ENCODE data around the gene TRIM17.
A peak's percentile ranks its signal among the peaks of the same experiment; 100 is the strongest.
"Not testable (repeated sequence)": the region's sequence is repeated elsewhere in the genome, so short reads cannot be mapped to it uniquely, and the experiment has no call there.

TRIM17 gene

DNA sequence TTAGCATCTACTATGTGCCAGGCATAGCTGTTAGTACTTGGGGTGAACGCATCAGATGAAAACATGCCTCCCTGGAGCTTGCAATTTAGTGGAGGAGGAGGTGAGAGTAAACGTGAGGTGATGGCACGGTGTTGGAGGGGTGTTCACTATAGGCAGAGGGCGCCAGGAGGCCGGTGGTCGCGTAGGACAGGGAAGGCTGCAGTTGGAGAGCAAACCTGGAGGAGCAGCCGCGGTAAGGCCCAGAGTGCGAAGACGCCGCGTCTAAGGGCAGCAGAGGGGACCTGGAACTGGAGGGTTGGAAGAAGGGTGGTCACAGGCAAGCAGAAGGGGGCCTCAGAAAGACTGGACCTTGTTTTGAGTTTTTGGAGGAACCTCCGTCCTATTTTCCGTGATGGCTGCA lies 30.2 kb upstream of the TRIM17 start:
- no peak for DNase-seq

DNA sequence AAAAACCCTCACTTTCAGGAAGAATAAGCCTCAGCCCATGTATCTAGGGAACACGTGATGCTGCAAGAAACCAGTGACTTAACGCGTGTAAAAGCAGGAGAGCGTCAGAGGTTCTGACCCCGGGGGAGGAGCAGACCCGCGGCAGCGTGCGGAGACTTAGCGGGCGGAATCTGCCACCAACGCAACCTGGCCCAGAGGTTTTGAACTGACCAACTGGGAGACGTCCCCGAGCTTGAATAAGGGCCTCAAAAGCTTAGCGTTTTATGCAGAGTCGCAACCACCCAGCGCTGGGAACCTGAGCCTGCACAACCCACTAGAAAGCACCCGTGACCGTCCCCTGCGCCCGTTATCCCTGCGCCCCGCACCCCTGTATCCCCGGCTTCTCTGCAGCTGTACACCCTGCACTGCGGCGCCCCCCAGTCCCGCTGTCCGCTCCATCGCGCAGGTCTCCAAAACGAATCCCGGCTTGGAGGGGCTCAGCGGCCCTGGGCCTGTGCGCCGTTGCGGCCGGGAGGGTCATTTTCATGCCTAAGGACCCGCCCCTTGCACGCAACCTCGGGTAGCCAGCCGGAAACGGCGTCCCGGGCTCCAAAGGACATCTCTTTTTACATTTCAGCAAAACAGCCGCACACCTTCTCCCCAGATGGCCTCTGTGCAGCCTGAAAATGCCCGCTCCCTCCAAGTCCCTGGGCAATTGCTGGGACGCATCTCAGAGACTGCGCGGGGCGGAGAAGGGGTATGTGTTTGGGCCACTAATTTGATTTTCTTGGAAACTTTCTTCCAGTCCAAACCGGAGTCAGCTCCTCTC lies 29.4 kb upstream of the TRIM17 start:
- DNase-seq = peak; percentile 28

DNA sequence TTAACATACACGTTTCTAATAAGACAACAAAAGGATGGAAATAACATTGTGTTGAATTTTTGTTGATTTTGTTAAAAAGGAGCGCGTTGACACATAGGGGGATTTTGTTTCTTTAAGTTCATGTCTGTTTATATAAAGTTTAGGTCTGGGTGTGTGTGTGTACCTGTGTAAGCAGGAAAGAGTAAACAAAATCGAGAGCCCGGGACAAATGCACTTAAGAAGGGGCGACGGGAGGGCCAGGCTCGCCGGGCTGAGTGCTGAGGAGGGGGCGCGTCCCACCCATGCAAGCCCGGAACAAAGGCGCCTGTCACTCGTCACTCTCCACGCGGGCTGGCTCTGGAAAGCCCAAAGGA lies 28.8 kb upstream of the TRIM17 start:
- DNase-seq = no peak

DNA sequence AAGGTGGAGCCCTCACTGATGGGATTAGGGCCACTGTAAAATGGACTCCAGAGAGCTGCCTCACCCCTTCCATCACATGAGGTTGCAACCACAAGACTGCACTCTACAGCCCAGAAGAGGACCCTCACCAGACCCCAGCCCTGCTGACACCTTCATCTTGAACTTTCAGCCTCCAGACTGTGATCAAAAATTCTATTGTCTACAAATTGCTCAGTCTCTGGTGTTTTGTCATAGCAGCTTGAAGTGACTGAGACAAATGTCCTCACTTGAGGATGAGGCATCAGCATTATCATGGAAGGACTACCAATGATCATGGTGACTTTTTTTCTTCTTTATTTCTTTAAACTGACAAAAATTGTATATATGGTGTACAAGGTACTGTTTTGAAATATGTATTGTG lies 26.7 kb upstream of the TRIM17 start:
- DNase-seq = no peak

- no peak for DNase-seq
These were observed 24.3 kb upstream of the TRIM17 start for GRCh38 chr1:228440761-228441500.

DNA sequence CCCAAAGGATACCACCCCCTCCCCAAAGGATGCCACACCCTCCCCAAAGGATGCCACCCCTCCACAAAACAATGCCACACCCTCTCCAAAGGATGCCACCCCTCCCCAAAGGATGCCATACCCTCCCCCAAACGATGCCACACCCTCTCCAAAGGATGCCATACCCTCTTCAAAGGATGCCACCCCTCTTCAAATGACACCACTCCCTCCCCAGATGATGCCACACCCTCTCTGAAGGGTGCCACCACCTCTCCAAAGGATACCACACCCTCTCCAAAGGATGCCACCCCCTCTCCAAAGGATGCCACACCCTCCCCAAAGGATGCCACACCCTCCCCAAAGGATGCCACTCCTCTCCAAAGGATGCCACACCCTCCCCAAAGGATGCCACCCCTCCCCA lies 21.6 kb upstream of the TRIM17 start:
- DNase-seq = no peak

DNA sequence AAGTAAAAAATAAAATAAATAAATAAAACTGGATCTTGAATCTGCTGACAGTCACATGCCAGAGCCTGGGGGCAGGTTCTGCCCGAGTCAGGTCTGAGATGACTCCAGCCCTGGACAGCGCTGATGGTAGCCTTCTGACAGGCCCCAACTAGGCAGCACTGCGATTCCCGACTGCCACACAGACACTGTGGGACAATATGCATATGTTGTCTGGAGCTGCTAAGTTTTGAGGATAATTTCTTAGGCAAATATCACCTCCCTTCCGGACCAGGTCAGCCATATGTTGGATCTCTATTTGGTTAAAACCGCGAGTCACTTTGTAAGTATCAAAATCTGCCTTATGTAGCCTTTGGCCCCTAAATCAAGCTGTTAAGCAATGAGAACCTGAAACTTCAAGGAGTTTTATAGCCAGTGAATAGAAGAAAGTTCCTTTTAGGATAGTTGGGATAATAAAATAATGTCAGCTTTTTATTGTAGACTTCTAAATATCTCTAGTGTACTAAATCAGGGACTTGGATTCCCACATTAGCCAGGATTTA lies 20.8 kb upstream of the TRIM17 start:
- no peak for DNase-seq

DNA sequence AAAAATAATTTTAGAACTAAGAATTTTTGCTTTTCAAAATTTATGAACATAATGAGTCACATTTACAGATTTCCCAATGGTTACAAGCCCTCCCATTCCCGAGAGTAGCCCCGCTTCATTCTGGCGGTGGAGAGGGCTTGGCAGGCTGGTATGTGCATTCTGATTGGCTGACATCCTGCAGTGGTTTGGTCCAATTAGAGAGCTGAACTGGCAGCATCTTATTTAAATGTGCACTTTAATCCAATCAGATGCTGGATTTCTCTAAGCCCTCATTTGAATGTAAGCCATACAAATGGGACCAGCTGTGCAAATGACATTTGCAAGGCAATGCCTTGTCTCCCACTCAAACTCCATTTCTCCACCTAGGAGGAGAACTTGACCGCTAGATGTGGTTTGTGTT lies 18.0 kb upstream of the TRIM17 start:
- DNase-seq = no peak

DNA sequence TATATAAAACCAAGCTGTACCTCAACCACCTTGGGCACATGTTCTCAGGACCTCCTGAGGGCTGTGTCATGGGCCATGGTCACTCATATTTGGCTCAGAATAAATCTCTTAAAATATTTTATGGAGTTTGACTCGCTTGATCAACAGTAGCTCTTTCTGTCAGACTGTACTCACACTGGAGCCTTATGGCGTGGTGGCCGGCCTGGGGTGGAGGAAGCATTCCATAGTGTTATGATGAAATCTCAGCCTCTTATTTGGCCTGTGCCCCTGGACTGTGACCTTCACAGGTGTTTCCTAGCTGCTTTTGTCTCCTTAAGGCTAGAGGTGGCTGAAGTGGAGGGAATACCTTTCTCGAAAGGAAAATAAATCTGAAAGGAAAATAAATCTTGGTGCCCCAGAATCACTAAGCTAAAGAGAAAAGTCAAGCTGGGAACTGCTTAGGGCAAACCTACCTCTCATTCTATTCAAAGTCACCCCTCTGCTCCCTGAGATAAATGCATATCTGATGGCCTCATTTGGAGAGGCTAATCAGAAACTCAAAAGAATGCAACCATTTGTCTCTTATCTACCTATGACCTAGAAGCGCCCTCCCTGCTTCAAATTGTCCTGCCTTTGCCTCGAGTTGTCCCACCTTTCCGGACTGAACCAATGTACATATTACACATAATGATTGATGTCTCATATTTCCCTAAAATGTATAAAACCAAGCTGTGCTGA lies 16.8 kb upstream of the TRIM17 start:
- DNase-seq = not testable (repeated sequence)

- DNase-seq = no peak
These were observed 13.6 kb upstream of the TRIM17 start for GRCh38 chr1:228430243-228430642.

GRCh38 chr1:228429698-228430097 lies 13.0 kb upstream of the TRIM17 start:
- DNase-seq = no peak

DNA sequence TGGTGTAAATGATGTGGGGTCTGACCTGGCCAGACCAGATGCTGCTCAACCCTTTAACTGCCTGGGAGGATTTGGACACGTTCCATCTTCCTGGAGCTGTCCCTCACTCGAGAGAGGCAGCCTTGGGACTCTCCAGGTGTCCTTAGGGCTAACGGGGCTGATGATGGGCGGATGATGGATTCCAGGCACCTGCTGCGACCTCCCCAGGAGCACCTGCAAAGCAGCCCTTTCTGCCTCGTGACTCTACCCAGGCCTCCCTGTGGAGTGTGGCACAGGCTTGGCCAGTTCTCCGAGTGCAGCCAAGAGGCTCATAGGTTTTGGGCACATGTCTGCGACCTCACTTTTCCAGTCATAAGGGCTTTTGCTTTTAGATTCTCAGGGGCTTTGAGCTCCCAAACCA lies 12.3 kb upstream of the TRIM17 start:
- no peak for DNase-seq

- no peak for DNase-seq
These were observed 11.8 kb upstream of the TRIM17 start for GRCh38 chr1:228428412-228428811.

DNA sequence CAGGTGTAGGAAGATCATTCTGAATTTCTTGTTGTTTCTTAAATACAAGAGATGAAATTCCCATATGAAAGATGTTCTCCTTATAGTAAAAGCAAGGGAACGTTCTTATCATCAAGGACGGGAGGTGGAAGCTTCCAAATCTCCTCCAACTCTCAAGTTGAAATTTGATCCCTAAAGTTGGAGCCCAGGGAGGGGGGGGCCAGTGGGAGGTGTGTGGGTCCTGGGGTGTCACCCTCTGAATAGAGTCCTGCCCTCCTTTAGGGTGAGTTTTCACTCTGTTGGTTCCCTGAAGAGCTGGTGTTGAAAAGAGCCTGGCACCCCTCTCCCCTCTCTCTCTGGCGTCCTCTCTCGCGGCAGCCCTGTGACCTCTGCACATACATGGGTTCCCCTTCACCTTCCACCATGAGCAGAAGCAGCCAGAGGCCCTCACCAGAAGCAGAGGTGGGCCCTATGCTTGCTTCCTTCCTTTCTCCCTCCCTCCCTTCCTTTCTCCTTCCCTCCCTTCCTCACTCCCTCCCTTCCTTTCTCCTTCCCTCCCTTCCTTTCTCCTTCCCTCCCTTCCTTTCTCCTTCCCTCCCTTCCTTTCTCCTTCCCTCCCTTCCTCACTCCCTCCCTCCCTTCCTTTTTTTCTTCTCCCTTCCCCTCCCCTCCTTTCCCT lies 10.0 kb upstream of the TRIM17 start:
- no peak for DNase-seq

GRCh38 chr1:228424685-228425660 lies 8.3 kb upstream of the TRIM17 start:
- no peak for DNase-seq

GRCh38 chr1:228423404-228424053 lies 6.9 kb upstream of the TRIM17 start:
- no peak for DNase-seq

DNA sequence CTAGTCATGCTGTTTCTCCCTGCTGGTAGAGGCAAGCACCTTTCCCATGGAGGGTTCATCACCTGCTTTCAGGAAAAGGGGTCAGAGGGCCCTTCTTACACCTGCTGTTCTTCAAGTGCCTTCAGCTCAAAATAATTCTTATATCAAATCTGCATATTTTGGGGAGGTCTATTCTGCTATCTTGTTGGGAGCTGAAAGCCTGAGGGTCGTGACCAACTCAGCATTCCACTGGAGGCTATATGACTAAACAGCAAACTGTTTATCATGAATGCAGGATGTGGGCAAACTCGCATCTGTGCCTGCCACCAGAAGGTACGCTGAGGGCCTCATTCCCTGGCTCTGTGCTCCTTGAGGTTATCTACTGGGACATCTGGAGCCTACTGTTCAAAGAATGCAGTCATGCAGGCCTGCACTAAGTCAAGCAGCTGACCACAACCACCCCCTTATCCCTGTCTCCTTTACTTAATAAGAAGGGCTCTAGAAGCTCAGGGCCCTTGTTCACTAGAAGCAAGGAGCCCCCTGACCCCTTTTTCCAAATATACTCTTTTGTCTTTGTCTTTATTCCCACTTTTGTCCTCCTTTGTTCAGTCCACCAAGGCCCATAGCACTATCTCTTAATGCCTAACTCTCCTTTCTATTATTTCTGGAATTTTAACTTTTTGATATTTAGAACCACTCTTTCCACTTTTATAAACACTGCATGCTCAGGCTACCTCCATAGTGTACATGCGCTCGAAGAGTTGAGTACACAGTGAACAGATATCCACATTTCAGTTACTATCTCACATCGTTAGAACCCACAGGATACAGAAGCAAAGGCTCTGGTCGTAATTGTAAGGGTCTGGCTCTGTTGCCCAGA lies 4.5 kb upstream of the TRIM17 start:
- DNase-seq = no peak

GRCh38 chr1:228417483-228418203 lies 982 bp upstream of the TRIM17 start:
- no peak for DNase-seq

DNA sequence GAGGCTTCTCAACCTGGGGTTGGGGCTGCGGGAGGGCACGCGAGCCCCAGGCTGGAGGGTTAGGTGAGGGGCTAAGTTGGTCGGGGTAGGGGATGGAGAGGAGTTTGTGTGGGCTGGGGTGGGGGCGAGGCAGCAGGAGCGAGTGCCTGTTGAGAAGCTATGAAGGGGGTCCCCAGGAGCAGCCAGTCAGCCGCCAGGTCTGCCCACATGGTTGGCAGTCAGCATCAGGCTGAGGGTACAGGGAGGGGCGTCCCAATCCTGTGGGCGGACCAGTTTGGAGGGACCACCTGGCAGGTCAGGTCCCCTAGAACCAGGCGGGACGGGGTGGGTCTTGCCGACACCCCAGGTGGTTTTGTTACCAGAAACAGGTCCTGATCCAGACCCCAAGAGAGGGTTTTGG lies 400 bp upstream of the TRIM17 start:
- DNase-seq = no peak

GRCh38 chr1:228415853-228416216 lies 826 bp downstream of the TRIM17 start:
- no peak for DNase-seq
